KMS-11 (cell line): Measurements from ENCODE around the gene TMEM30B.

Source experiments
- H2AFZ ChIP-seq: fragments of 200-600 bp; sonication (generic); 2 replicates; pipeline ENCODE4 v1.6.1; 2016; ENCODE audit warnings: antibody characterized with exemption, mixed run types, low read depth
- H3K27ac ChIP-seq: fragments of 200-600 bp; sonication (generic); 2 replicates; pipeline ENCODE4 v1.6.1; 2016; ENCODE audit warnings: mild to moderate bottlenecking, mixed run types
- H3K27me3 ChIP-seq: fragments of 200-600 bp; sonication (generic); 2 replicates; pipeline ENCODE4 v1.6.1; 2017; ENCODE audit warnings: mild to moderate bottlenecking, low read depth, mixed run types, moderate library complexity; ENCODE audit not compliant: insufficient read depth
- H3K36me3 ChIP-seq: fragments of 200-600 bp; sonication (generic); 2 replicates; pipeline ENCODE4 v1.6.1; 2017; ENCODE audit warnings: mild to moderate bottlenecking, mixed run types; ENCODE audit not compliant: insufficient read depth
- H3K4me1 ChIP-seq: fragments of 200-600 bp; sonication (generic); 2 replicates; pipeline ENCODE4 v1.6.1; 2016; ENCODE audit warnings: mild to moderate bottlenecking, low read depth, mixed run types; ENCODE audit not compliant: poor library complexity, severe bottlenecking
- H3K4me2 ChIP-seq: fragments of 200-600 bp; sonication (generic); 2 replicates; pipeline ENCODE4 v1.7.0; 2016; ENCODE audit warnings: mild to moderate bottlenecking, mixed run types
- H3K4me3 ChIP-seq: fragments of 200-600 bp; sonication (generic); IDR thresholded peaks from 2 replicates; pipeline ENCODE4 v1.6.1; 2017; ENCODE audit warnings: low read depth, low read length, mixed read lengths; ENCODE audit not compliant: insufficient read depth
- H3K79me2 ChIP-seq: fragments of 200-600 bp; sonication (generic); 2 replicates; pipeline ENCODE4 v1.6.1; 2016; ENCODE audit warnings: low read depth, mixed run types; ENCODE audit not compliant: insufficient read depth
- H3K9ac ChIP-seq: fragments of 200-600 bp; sonication (generic); 2 replicates; pipeline ENCODE4 v1.6.1; 2016; ENCODE audit warnings: mild to moderate bottlenecking, mixed run types
- H4K20me1 ChIP-seq: fragments of 200-600 bp; sonication (generic); 2 replicates; pipeline ENCODE4 v1.6.1; 2016; ENCODE audit warnings: mild to moderate bottlenecking, mixed run types; ENCODE audit not compliant: insufficient read depth
- CTCF ChIP-seq: fragments of 200-600 bp; sonication (generic); conservative IDR thresholded peaks from 2 replicates; pipeline ENCODE4 v1.6.1; 2017; ENCODE audit warnings: low read depth, mild to moderate bottlenecking, antibody characterized with exemption, low read length, moderate library complexity, mixed read lengths

TMEM30B gene

DNA sequence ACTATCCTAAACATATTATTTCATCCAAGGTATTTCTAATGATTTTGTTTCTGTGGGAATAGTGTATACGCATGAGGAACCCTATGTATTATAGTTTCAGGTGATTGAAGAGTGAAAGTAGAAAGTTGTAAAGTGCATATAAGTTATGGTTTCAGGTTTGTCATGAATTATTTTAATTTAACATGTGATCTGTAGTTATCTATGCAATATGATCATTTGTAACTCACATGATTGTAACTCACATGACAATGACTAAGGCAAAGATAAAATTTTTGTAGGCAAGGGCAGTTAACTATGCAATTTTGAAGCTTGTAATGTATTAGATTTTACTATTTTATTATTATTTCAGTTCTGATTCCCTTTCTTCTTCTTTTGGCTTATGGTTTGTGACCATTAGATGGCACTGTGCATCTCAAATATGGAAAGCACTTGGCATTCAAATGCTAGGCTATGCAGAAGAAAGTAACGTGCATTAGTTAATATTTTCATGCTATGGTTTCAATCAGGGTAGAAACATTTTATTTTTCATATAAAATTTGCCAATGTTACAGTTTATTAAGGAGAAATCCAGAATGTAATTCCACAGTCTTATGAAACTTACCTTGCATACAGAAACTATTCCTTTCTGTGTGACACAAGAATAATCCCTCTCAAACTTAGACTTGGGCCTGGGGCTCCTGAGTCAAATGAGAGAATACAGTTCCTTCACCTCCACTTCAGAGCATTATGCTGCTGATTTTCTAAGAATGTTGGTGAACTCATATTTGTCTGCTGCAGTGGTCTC, 15.8 kb upstream of the TMEM30B start:
- H4K20me1 ChIP-seq: no peaks in the 10 kb centered on the region
- H3K79me2 ChIP-seq: no peaks in the 10 kb centered on the region
- TF ChIP-seq CTCF: peak; percentile 21; the same call in 1 of the 2 replicates
- H3K36me3 ChIP-seq: no peaks in the 10 kb centered on the region
- no peak overlapping the region for H2AFZ ChIP-seq
- no peaks in the 10 kb centered on the region for H3K4me1 ChIP-seq
- no peak overlapping the region for H3K4me3 ChIP-seq
- no peaks in the 10 kb centered on the region for H3K27me3 ChIP-seq
- H3K9ac ChIP-seq: no peak overlapping the region
- no peak overlapping the region for H3K4me2 ChIP-seq
- H3K27ac ChIP-seq: no peak overlapping the region

DNA sequence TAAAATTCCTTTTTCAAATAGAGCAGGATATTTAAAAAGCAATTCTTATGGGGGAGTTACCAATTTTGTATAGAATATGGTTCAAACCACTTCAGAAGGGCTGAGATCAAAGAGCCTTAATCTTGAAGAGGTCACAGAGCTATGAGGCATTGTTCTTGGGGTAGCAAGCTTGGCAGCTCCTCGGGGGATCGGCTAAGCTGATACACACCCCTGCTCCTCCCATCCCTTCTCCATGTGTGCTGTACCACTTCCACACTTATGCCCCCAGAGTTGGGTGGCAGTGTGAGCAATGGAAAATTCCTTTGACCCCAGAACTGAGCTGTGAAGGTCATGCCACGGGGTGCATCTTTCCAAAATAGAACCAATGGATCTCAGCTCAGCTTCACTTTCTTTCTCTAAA, 15.0 kb upstream of the TMEM30B start:
- Histone ChIP-seq H3K4me2 (no peak overlapping the region), H3K27ac (no peak overlapping the region), H3K27me3 (no peaks in the 10 kb centered on the region), H4K20me1 (no peaks in the 10 kb centered on the region), H3K4me3 (no peak overlapping the region), H2AFZ (no peak overlapping the region), H3K79me2 (no peaks in the 10 kb centered on the region), H3K9ac (no peak overlapping the region), H3K4me1 (no peaks in the 10 kb centered on the region), H3K36me3 (no peaks in the 10 kb centered on the region)
- TF ChIP-seq CTCF: no peak

DNA sequence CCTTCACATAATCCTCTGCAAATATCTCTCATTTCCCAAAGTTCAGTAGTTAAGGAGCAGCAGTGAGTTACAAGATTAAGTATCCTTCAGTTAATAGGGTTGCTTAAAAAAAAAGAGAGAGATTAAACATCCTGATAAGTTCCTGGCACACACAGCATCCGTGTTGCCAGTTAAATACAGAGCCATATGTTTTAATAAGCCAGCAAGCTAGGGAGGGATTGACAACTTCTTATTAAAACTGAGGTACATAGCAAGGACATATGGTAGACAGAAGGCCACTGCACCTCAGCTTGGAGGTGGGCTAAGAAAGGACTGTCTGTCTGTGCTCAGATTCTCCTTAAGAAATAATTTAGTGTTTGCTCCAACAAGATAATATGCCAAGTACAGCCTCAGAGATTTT, 9.6 kb upstream of the TMEM30B start:
- no peak overlapping the region for H3K9ac ChIP-seq
- H3K27me3 ChIP-seq: no peaks in the 10 kb centered on the region
- no peaks in the 10 kb centered on the region for H3K36me3 ChIP-seq
- H3K27ac ChIP-seq: no peak overlapping the region
- no peaks in the 10 kb centered on the region for H3K4me1 ChIP-seq
- no peak overlapping the region for H3K4me3 ChIP-seq
- no peak overlapping the region for H2AFZ ChIP-seq
- no peaks in the 10 kb centered on the region for H3K79me2 ChIP-seq
- TF ChIP-seq CTCF: no peak
- no peak overlapping the region for H3K4me2 ChIP-seq
- no peaks in the 10 kb centered on the region for H4K20me1 ChIP-seq

DNA sequence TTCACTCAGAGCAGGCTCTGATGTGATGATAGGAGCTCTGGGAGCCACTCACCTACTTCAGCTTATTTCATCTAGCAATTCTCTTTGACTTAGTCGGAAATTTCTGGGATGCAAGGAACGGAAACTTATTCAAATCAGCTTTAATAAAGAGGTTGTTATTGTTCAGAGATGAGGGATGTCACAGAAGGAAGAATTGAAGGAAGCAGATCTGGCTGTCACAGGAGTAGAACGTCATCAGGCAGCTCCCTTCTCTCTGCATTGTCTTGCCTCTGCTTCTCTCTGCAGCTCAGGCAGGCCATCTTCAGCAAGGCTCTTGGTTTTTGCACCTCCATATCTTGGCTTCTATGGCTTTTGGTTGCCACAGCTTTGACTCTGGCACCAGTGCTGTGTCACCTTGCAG, 7.6 kb upstream of the TMEM30B start:
- no peaks in the 10 kb centered on the region for H3K36me3 ChIP-seq
- TF ChIP-seq CTCF: no peak
- no peaks in the 10 kb centered on the region for H3K27me3 ChIP-seq
- H3K9ac ChIP-seq: no peak overlapping the region
- no peak overlapping the region for H2AFZ ChIP-seq
- H3K27ac ChIP-seq: no peak overlapping the region
- H3K79me2 ChIP-seq: no peaks in the 10 kb centered on the region
- no peak overlapping the region for H3K4me2 ChIP-seq
- no peak overlapping the region for H3K4me3 ChIP-seq
- H3K4me1 ChIP-seq: no peaks in the 10 kb centered on the region
- no peaks in the 10 kb centered on the region for H4K20me1 ChIP-seq
